HG03039 (cell line): ENCODE data around the gene SCUBE1.
"Not testable (repeated sequence)": the region's sequence is repeated elsewhere in the genome, so short reads cannot be mapped to it uniquely, and the experiment has no call there.

ENCODE experiments used
- ATAC-seq: cut with Tn5 transposase; IDR thresholded peaks from one replicate; pipeline ENCODE4 v1.9.1; 2021; ENCODE audit warnings: mild to moderate bottlenecking, moderate library complexity; ENCODE audit not compliant: unreplicated experiment

The SCUBE1 gene

DNA sequence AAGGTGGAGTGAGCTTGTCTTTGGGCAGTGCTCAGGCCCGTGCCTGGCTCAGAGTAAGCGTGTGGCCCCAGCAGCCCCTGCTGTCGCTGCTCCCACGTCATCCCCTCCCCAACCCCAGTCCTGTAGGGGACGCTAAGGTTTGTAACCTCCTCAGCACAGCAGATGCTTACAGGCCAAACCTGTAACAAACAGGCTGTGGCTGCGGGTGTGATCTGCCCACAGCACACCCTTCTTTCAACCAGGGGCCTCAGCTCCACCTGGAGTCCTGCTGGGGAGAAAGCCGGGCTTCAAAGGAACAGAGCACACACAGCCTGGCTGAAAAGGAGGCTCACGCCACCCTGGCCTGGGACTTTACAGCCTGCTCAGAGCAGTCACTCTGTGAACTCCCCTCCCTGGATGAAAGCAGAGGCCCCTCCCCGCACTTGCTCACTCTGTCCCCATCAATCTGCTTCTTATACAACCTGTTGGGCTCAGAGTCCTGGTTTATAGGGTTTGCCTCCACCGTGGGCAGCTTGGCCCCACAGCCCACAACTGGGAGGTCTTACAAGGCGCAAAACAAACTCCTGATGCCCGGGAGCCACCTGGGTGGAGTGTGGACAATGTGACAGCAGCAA lies 54.3 kb downstream of the SCUBE1 start:
- no peak for ATAC-seq

DNA sequence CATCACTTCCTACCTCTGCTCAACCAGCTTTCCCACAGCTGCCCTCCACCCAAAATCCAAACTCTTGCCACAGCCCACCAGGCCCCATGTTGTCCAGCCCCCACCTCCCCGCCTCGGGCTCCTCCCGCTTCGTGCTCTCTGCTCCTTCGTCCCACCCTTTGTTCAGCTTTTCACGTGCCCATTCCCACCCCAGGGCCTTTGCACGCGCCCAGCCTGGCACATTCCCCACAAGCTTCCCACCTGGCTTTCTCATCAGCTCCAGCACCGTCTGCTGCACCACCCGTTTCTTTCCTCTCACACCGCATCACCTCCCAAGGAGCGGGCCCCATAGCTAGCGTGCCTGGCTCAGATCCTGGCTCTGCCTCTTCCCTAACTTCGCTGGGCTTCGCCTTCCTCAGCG lies 54.8 kb downstream of the SCUBE1 start:
- no peak for ATAC-seq

DNA sequence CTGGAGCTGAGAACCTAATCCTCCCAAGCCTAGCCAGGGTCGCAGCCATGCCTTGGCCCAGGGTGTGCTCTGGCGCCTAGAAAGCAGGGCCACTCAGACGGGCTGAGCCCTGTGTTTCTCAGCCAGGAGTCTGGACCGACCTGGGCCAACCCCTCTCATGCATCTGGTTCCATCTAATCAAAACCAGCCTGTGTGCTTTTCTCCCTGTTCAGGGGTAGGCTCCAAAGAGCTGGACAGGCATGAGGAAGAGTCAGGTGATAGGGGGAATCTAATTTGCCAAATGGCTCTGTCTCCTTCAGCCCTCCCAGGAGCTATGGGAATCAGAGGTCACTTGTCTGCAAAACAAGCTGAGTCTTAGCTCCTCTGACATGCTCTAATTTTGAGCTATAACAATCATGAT lies 55.7 kb downstream of the SCUBE1 start:
- ATAC-seq, result no peak

DNA sequence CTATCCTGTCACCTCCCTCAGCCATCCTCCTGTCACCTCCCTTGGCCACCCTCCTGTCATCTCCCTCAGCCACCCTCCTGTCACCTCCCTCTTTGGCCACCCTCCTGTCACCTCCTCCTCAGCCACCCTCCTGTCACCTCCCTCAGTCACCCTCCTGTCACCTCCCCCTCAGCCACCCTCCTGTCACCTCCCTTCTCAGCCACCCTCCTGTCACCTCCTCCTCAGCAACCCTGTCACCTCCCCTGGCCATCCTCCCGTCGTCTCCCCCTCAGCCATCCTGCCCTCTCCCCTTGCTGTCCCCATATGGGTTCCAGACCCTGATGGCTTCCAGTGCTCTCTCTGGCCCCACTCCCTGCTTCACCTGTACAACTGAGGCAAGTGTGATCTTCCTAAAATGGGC lies 61.8 kb downstream of the SCUBE1 start:
- no peak for ATAC-seq

DNA sequence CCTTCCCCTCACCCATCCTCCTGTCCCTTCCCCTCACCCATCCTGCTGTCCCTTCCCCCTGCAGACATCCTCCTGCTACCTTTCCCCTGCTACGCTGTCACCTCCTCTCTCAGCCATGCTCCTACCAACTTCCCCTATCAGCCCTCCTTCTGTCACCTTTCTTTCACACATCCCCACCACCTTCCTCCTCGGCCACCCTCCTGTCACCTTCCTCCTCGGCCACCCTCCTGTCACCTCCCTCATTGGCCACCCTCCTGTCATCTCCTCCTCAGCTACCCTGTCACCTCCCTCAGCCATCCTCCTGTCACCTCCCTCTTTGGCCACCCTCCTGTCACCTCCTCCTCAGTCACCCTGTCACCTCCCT lies 62.7 kb downstream of the SCUBE1 start:
- ATAC-seq, result not testable (repeated sequence)

DNA sequence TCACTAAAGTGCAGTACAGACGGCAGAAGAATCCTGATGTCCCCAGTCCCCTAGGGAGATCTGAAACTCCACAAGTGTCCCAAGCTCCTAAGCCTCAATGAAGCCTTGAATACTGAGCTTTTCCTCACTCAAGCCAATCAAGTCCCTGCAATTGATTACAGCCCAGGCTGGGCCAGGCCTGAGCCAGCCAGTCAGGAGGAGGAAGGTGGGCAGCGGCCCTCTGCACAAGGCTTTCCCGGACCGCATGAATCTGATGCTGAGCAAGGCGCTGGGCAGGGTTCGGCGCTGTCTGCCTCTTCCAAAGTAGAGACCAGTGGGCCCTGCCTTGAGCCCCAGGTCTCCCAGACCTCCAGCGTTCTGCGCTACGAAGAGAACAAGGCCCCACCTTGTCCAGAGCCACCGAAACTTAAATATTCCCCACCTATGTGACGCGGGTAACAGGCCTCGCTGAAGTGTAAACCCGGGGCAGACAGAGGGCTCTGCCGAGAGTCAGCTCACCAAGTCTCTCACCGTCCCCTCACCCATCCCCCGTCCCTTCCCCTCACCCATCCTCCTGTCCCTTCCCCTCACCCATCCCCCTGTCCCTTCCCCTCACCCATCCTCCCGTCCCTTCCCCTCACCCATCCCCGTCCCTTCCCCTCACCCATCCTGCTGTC lies 63.2 kb downstream of the SCUBE1 start:
- no peak for ATAC-seq

DNA sequence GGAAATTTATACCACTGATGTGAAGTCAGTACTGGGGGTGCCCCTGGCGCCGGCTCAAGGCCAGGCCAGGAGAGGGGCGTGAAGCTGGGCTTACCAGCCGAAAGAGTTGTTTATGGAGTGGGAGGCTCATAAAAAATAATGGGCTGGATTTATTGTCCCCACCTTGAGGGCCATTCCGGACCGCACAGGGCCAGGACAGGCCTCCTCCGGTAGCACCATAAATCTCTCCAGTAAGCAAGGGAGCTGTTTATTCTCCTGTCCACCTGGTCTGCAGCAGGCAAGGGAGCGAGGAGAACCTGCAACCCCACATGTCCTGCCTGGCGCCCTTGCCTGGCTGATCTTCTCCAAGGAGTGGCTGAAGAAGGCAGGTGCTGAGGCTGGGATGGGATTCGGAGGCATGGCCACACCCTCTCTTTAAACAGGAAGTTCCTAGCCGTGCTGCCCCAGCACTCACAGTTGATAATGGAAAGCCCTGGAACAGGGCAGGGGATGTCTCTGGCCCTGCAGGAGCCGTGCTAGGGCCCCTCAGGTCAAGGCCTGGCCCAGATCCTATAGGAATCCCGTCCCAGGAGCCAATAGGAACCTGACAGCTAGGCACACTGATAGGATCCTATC lies 65.1 kb downstream of the SCUBE1 start:
- ATAC-seq, result no peak

DNA sequence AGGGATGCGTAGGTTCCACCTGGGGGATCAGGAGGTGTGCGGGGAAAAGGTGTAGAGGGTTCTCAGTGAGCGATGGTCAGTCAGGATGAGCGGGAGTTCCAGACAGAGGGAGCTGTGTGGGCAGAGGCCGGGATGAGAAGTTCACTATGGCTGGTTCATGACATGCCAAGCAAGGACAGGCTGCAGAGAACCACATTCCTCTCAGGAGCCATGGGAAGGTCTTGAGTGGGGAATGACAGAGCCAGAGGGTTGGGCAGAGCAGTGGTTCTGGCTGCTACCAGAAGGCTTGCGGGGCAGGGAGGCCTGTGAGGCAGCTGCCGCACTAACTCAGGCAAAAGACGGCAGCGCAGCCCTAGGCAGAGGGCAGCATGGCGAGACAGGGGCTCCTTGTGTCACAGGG lies 66.1 kb downstream of the SCUBE1 start:
- ATAC-seq, result no peak

- no peak for ATAC-seq
These were observed 66.9 kb downstream of the SCUBE1 start for GRCh38 chr22:43276321-43276720.

DNA sequence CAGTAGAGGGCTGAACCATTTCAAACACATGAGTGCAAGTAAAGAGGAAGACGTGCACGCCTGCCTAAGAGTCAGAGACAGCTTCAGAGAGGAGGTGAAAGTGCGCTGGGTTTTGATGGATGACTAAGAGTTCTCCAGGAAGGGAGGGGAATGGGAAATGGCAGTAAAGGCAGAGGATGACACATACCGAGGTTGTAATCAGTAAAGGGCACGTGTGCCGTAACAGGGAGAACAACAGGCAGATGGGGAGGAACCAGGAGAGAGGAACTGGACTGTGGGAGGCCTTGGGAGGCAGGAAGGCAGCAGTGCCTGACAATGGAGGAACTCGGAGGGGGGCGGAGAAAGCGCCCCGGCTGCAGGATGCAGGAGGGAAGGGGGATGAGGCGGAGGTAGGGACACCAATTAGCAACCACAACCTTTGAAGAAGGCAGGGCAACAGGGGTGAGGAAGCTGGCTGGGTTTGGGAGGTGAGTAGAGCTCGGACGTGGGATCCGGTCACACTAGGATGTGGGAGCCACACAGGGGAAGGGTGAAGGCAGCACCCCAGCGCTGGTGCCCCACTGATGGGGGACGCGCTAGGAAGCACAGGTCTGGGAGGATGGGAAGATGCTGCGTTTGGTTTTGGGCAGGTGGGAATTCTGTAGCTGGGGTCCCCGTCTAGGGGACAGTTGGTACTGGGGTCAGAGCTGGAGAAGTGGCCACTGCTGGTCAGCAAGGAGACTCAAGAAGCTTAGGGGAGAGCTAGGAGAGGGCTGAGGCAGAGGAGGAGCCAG lies 67.4 kb downstream of the SCUBE1 start:
- no peak for ATAC-seq

- no peak for ATAC-seq
These were observed 68.5 kb downstream of the SCUBE1 start for GRCh38 chr22:43274595-43275240.

DNA sequence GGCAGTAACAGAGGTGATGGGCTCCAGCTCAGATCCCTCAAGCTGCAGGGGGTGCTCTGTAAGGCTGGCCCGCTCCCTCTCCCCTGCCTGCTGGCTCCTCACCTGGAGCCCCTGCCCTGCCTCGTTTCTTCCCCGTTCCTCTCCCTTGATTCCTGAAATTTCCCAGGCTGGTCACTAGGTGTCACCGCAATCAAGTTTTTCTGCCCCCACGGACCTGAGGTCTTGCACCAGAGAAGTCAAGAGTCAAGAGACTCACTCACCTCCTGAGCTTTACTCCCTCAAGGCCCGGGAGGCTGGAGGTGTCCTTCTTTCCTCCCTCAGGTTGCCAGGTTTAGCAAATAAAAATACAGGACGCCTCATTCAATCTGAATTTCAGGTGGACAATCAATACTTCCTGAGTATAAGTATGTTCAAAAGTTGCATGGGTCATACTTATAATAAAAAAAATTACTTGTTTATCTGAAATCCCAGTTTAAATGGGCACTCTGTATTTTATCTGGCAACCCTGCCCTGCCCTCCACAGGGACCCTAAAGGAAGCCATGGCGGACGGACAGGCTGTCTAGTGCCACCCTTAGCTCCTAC lies 69.2 kb downstream of the SCUBE1 start:
- ATAC-seq, result no peak

DNA sequence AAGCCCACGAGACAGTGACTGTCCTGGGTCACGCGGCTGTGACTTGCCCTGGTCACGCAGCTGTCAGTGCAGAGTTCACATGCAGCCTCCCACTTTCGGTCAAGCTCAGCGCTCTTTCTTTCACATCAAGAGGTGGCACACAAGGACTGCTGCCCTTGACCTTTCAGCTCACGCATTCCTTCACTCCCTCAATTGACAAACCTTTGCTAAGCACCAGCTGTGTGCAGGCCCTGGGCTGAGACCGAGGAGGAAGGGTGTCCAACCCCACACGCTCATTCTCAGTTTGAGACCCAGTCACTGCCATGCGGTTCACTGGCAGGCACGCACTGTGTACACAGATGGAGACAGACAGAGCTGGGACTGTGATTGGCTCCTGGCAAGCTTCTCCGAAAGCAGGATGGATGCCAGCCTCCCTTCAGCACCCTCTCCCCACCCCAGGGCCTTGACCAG lies 70.3 kb downstream of the SCUBE1 start:
- ATAC-seq, result no peak

- no peak for ATAC-seq
These were observed 70.9 kb downstream of the SCUBE1 start for GRCh38 chr22:43272301-43272700.

GRCh38 chr22:43270949-43271348 lies 72.2 kb downstream of the SCUBE1 start:
- ATAC-seq, result no peak

DNA sequence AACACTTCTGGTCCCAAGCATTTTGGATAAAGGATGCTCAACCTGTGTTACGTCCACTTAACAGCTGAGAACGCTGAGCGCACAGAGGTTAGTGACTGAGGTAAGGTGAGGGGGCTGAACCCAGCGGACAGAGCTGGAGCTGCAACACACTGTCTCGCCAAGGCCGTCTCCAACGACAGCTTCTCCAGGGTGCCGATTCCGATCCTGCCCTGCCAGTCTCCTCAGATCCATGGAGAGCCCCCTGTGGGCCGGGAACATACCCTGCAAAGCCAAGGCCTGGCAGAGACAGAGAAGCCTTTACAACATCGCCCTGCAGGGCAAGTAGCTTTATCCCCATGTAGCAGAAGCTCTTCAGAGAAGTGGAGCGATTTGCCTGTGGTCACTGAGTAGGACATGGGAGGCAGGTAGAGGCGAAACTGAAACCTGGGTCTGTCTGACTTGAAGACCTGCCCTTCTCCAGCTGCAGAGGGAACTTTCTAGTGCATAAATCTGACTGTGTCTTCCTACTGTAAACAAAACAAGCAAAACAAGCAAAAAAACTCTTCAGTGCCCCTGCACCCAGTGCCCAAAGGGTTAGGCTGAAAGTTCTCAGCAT lies 72.8 kb downstream of the SCUBE1 start:
- ATAC-seq, result no peak

- ATAC-seq, result no peak
These were observed 73.5 kb downstream of the SCUBE1 start for GRCh38 chr22:43269646-43270045.

GRCh38 chr22:43269246-43269645 lies 73.9 kb downstream of the SCUBE1 start:
- ATAC-seq, result no peak

- ATAC-seq, result no peak
These were observed 75.1 kb downstream of the SCUBE1 start for GRCh38 chr22:43267981-43268660.
